Endothelial cell (in vitro differentiated cells): Measurements from ENCODE around the gene ACTR3C. TPM values are rescaled to one million over a fixed set of nuclear protein-coding genes. Genes with fewer than 3 reads are reported as not detected.
"Not testable (repeated sequence)": the region's sequence is repeated elsewhere in the genome, so short reads cannot be mapped to it uniquely, and the experiment has no call there.

Experiments used
- DNase-seq: peaks from one replicate; pipeline ENCODE4 v3.0.0; 2021; ENCODE audit warnings: low spot score
- H3K27ac Mint-ChIP-seq: one replicate; pipeline ENCODE4 v1.8.0; 2021; ENCODE audit warnings: mixed read lengths, inconsistent platforms; ENCODE audit not compliant: unreplicated experiment
- H3K27me3 Mint-ChIP-seq: one replicate; pipeline ENCODE4 v1.8.0; 2021; ENCODE audit warnings: mild to moderate bottlenecking, moderate library complexity, mixed read lengths, inconsistent platforms; ENCODE audit not compliant: unreplicated experiment
- H3K36me3 Mint-ChIP-seq: one replicate; pipeline ENCODE4 v1.8.0; 2021; ENCODE audit warnings: mild to moderate bottlenecking, low read depth, mixed read lengths, inconsistent platforms; ENCODE audit not compliant: unreplicated experiment
- H3K4me1 Mint-ChIP-seq: one replicate; pipeline ENCODE4 v1.8.0; 2021; ENCODE audit warnings: mild to moderate bottlenecking, mixed read lengths, inconsistent platforms; ENCODE audit not compliant: unreplicated experiment
- H3K4me3 Mint-ChIP-seq: one replicate; pipeline ENCODE4 v1.8.0; 2021; ENCODE audit warnings: mild to moderate bottlenecking, mixed read lengths, inconsistent platforms; ENCODE audit not compliant: unreplicated experiment
- H3K9me3 Mint-ChIP-seq: one replicate; pipeline ENCODE4 v1.8.0; 2021; ENCODE audit warnings: mixed read lengths, inconsistent platforms; ENCODE audit not compliant: unreplicated experiment
- CTCF ChIP-seq: fragments of 200-600 bp; sonication (generic); IDR thresholded peaks from one replicate; pipeline ENCODE4 v1.5.0; 2021; ENCODE audit warnings: antibody characterized with exemption; ENCODE audit not compliant: unreplicated experiment
- total RNA-seq: library from RNA; stranded (reverse); fragmentation: NEBNext Ultra II Directional; extraction: Animal tissue kit (Norgen Biotek cat#: 25700); gene quantifications from one replicate; pipeline ENCODE4 v1.2.1, GENCODE V29; 2021; ENCODE audit not compliant: unreplicated experiment

Gene ACTR3C
- total RNA-seq, 1 donor from 2014 or later, result 0.87 TPM

DNA sequence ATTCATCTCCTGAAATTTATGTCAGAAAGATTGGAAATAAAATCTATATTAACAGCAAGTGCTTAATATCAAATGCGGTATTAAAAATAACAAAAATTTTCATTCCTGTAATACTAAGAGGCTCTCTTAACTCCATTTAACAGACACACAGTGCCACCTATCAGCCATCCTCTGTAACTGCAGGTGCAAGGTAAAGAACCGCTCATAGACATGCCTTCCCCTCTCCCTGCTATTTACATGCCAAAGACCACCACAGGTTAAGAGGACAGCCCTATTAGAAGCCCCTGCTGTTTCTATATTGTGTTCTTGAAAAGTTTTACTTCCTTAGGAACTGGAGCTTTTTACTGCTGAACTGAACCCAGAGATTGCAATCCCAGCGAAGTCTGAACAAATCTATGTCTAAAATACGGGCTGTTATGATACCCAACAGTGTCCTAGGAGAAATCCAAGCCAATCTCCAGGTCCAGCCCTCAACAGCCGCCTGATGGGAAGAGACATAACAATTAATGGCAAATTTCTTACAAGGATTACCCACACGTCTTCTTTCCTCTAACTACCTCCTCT, 47.1 kb downstream of the ACTR3C start:
- peak; percentile 66 for TF ChIP-seq CTCF
- not testable (repeated sequence) for H3K27me3 Mint-ChIP-seq, H3K27ac Mint-ChIP-seq, H3K4me1 Mint-ChIP-seq, H3K4me3 Mint-ChIP-seq, H3K9me3 Mint-ChIP-seq, H3K36me3 Mint-ChIP-seq
- DNase-seq, result peak; percentile 34

- not testable (repeated sequence) for H3K9me3 Mint-ChIP-seq, H3K4me1 Mint-ChIP-seq, H3K4me3 Mint-ChIP-seq, H3K36me3 Mint-ChIP-seq, H3K27ac Mint-ChIP-seq, H3K27me3 Mint-ChIP-seq, DNase-seq
These were observed 51.4 kb downstream of the ACTR3C start for GRCh38 chr7:150271898-150272297.

GRCh38 chr7:150270101-150270824, 53.1 kb downstream of the ACTR3C start:
- not testable (repeated sequence) for DNase-seq, H3K27me3 Mint-ChIP-seq, H3K9me3 Mint-ChIP-seq, H3K36me3 Mint-ChIP-seq, H3K27ac Mint-ChIP-seq, H3K4me1 Mint-ChIP-seq, H3K4me3 Mint-ChIP-seq

- H3K36me3 Mint-ChIP-seq, H3K27ac Mint-ChIP-seq: not testable (repeated sequence)
These were observed 54.5 kb downstream of the ACTR3C start for GRCh38 chr7:150268798-150269197.

DNA sequence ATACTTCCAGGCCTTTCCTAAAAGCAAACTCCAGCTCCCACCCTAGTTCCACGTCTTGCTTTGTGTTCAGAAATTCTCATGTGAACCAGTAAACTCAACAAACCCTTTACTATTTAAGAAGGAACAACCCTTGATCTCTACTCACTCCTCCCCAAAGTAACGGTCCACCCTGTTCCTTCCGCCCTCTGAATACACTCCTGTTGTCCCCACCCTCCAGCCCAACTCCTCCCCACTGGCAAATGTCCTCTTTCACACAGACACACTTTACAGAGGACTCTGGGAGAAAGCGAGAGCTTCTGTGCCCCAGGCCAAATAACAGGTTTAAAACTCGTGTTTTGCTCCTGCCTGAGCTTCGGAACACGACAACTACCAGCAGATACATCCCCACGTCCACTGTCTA, 55.1 kb downstream of the ACTR3C start:
- H3K27me3 Mint-ChIP-seq, H3K9me3 Mint-ChIP-seq, DNase-seq, H3K4me1 Mint-ChIP-seq, H3K27ac Mint-ChIP-seq, H3K36me3 Mint-ChIP-seq, H3K4me3 Mint-ChIP-seq: not testable (repeated sequence)

More at GRCh38 chr7:150268798-150269197, 54.5 kb downstream of the ACTR3C start:
- not testable (repeated sequence) for H3K4me1 Mint-ChIP-seq, H3K4me3 Mint-ChIP-seq, H3K9me3 Mint-ChIP-seq, DNase-seq, H3K27me3 Mint-ChIP-seq

GRCh38 chr7:150266953-150267665, 56.2 kb downstream of the ACTR3C start:
- H3K27ac Mint-ChIP-seq, H3K27me3 Mint-ChIP-seq, DNase-seq, H3K4me3 Mint-ChIP-seq, H3K4me1 Mint-ChIP-seq, H3K9me3 Mint-ChIP-seq, H3K36me3 Mint-ChIP-seq: not testable (repeated sequence)
- TF ChIP-seq CTCF, result peak; percentile 20

DNA sequence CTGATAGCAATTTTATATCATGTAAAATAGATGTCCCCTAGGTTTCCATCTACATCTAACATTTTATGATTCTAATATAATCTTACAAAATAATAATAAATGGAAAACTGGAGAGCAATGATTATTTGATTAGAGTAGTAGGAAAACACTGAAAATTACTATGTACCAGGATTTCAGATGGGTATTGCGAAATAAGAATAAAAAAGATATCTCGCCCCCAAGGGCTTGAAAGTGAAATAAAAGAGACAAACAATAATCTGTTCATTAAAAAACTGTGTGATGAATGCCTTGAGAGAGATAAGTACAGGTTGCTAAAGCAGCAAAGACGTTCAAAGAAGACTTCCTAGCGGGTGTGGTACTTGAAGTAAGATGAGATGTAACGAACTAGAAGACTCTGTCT, 60.7 kb downstream of the ACTR3C start:
- H3K27me3 Mint-ChIP-seq, H3K27ac Mint-ChIP-seq, H3K36me3 Mint-ChIP-seq, H3K4me3 Mint-ChIP-seq, DNase-seq, H3K9me3 Mint-ChIP-seq, H3K4me1 Mint-ChIP-seq: not testable (repeated sequence)

DNA sequence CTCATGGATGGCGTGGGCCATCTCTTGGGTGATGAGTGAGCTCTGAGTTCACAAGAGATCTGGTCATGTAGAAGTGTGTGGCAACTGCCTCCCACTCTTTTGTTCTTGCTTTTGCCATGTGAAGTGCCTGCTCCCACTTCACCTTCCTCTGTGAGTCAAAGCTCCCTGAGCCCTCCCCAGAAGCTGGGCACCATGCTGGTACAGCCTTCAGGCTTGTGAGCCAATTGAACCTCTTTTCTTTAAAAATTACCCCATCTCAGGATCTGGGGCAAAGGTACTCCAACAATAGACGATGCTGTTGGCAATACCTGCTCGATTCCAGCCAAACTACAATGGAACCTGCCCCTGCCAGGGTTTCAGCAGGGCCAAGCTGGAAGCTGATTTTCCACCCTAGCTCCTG, 75.6 kb downstream of the ACTR3C start:
- H3K4me1 Mint-ChIP-seq, DNase-seq, H3K9me3 Mint-ChIP-seq, H3K36me3 Mint-ChIP-seq, H3K27me3 Mint-ChIP-seq, H3K4me3 Mint-ChIP-seq, H3K27ac Mint-ChIP-seq: not testable (repeated sequence)

- not testable (repeated sequence) for DNase-seq, H3K27ac Mint-ChIP-seq, H3K4me3 Mint-ChIP-seq, H3K4me1 Mint-ChIP-seq, H3K27me3 Mint-ChIP-seq, H3K36me3 Mint-ChIP-seq, H3K9me3 Mint-ChIP-seq
These were observed 78.1 kb downstream of the ACTR3C start for GRCh38 chr7:150245208-150245607.

DNA sequence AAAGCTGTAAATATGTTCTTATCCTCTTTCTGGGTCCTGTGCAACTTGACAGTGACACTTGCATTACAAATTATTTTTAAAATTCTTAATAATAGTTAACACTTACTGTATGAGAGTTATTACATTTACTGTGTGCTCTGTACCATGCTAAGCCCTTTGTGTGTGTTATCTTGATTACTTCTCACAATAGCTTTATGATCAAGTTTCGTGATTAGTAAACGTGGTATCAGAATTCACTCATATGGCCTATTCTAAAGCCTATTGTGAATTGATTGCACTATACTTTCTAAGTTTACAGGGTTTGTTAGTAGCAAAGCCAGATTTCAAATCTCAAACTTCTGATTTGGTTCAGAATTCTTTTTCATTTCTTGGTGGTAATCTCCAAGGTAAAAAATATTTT, 80.4 kb downstream of the ACTR3C start:
- H3K27me3 Mint-ChIP-seq, H3K27ac Mint-ChIP-seq, DNase-seq, H3K36me3 Mint-ChIP-seq, H3K4me3 Mint-ChIP-seq, H3K4me1 Mint-ChIP-seq, H3K9me3 Mint-ChIP-seq: not testable (repeated sequence)
